ENCODE measurements around the gene OR2A12.

The OR2A12 gene

DNA sequence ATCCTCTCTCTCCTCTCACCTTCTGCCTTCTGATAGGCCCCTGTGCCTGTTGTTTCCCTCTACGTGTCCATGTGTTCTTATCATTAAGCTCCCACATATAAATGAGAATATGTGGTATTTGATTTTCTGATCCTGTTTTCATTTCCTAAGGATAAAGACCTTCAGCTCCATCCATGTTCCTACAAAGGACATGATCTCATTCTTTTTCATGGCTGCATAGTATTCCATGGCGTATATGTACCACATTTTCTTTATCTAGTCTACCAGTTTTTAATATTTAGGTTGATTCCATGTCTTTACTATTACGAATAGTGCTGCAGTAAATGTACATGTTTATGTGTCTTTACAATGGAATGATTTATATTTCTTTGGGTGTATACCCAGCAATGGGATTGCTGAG, 4.6 kb downstream of the OR2A12 start:
- TF ChIP-seq, protein P1, sequence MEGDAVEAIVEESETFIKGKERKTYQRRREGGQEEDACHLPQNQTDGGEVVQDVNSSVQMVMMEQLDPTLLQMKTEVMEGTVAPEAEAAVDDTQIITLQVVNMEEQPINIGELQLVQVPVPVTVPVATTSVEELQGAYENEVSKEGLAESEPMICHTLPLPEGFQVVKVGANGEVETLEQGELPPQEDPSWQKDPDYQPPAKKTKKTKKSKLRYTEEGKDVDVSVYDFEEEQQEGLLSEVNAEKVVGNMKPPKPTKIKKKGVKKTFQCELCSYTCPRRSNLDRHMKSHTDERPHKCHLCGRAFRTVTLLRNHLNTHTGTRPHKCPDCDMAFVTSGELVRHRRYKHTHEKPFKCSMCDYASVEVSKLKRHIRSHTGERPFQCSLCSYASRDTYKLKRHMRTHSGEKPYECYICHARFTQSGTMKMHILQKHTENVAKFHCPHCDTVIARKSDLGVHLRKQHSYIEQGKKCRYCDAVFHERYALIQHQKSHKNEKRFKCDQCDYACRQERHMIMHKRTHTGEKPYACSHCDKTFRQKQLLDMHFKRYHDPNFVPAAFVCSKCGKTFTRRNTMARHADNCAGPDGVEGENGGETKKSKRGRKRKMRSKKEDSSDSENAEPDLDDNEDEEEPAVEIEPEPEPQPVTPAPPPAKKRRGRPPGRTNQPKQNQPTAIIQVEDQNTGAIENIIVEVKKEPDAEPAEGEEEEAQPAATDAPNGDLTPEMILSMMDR (IDR thresholded peaks at IDR 0.05; ENCODE audit: extremely low read depth, missing control alignments), result no peak
- no peak for DNase-seq (ENCODE audit: low spot score)

DNA sequence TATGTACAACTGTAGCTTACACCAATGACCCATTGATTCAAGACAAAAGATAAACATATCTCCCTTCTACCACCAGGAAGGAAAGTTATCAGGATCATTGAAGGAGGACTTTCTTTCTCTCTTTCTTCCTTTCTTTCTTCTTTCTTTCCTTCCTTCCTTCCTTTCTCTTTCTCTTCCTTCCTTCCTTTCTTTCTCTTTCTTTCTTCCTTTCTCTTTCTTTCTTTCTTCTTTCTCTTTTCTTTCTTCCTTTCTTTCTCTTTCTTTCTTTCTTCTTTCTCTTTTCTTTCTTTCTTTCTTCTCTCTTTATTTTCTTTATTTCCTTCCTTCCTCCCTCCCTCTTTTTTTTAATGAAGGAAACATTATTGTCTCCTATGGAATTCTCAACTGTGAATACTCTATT, 12.7 kb downstream of the OR2A12 start:
- TF ChIP-seq, protein P1 (IDR thresholded peaks at IDR 0.05; ENCODE audit: extremely low read depth, missing control alignments), result no peak
- no peak for DNase-seq (ENCODE audit: low spot score)

DNA sequence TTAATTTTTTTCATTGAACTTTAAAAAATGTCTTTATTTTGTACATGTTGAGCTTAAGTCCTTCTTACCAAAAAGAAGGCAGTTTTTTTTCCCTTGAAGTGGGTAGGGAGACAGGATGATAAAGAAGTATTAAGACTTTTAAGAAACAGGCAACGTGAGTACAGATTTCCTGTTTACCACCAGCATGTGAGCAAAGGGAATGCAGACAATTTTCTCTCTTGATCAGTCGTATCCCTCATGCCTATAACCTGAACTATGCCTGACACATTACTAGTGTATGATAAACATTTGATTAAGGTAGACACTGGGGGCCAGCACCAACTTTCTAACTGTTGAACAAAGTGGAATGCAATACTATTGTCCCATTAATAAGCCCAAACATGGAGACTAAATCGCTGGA, 14.5 kb downstream of the OR2A12 start:
- TF ChIP-seq, protein P1 (IDR thresholded peaks at IDR 0.05; ENCODE audit: extremely low read depth, missing control alignments), result no peak
- DNase-seq (ENCODE audit: low spot score), result no peak

DNA sequence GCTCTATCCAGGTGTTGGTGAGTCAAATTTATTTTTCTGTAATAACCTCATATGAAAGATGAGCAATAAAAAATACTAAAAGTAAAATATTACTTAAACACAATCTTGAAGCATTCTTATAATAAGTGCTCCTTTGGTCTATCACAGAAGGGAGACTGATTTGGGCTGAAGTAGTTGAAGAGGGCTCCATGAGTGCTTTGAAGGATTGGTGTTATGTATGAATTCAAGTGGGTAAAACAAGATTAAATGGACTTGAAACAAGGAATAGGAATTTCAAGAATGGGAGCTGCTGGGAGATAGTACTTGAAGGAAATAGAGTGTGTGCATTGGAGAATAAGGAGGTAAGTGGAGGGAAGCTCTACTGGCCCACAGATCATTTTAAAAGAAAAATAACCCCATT, 16.0 kb downstream of the OR2A12 start:
- no peak for DNase-seq (ENCODE audit: low spot score)
- TF ChIP-seq, protein P1 (IDR thresholded peaks at IDR 0.05; ENCODE audit: extremely low read depth, missing control alignments), result no peak

DNA sequence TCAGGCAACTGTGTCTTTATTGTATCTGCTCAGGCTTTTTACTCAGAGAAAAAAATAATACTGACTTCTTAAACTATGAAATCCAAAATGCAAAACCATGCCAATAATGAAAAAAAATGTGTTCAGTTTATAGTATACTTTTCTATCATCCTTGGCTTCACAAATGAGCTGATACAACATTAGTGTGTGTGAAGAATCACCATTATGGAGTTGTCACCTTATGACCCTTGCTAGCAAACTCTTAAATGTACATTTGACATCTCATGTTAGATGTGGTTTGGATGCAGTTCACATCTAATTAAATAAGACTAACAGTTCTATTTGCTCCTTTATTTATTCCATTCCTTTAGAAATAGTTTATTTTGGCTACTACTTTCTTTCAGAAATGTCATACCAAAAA, 19.1 kb downstream of the OR2A12 start:
- DNase-seq (ENCODE audit: low spot score), result no peak
- TF ChIP-seq, protein P1 (IDR thresholded peaks at IDR 0.05; ENCODE audit: extremely low read depth, missing control alignments), result no peak

DNA sequence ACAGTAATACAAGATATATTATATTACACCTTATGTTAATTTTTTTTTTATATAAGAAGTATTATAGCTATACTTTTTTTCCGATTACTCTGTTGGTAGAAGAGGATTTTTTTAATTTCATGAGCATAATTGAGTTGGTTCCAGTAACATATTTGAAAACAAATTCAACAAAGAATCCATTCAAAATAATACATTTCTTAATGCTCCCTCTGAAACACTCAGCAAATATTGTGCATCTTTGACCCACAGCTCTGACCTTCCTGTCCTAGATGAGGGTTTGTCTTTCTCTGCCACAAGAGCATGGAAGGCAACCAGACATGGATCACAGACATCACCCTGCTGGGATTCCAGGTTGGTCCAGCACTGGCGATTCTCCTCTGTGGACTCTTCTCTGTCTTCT, 23.2 kb downstream of the OR2A12 start, which contains the start of gene OR2A2:
TSS of gene OR2A2 (plus strand) at position 301 of the 400 bp plus-strand sequence. CDS start at position 301, 0 bp downstream.
- TF ChIP-seq, protein P1 (IDR thresholded peaks at IDR 0.05; ENCODE audit: extremely low read depth, missing control alignments), result no peak
- no peak for DNase-seq (ENCODE audit: low spot score)

DNA sequence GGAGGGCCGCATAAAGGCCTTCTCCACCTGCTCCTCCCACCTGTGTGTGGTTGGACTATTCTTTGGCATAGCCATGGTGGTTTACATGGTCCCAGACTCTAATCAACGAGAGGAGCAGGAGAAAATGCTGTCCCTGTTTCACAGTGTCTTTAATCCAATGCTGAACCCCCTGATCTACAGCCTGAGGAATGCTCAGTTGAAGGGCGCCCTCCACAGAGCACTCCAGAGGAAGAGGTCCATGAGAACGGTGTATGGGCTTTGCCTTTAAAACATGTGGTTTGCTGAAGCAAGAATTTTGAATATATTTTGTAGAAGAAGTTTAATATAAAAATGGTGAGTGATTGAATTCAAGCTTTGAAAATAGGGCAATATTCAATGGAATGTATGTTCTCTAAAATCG, 24.2 kb downstream of the OR2A12 start:
- DNase-seq (ENCODE audit: low spot score), result no peak
- TF ChIP-seq, protein P1 (IDR thresholded peaks at IDR 0.05; ENCODE audit: extremely low read depth, missing control alignments), result no peak

Measured in GM20000 (cell line).